Measurements from ENCODE around the gene RGS3.

GRCh38 chr9:113612828-113613227 lies 149.3 kb downstream of the RGS3 start:
- TF ChIP-seq JUND (IDR thresholded peaks at IDR 0.05) (no peak), EZH2 (IDR thresholded peaks at IDR 0.05) (no peak), CTCF (IDR thresholded peaks at IDR 0.05 in 2 of 3, conservative IDR thresholded peaks at IDR 0.05 in 1 of 3; ENCODE audit: borderline replicate concordance in 1 of 3, insufficient read depth in 1 of 3, low read depth in 2 of 3, low read length in 2 of 3) (no peak), ZFX (IDR thresholded peaks at IDR 0.05) (no peak), FOSL1 (IDR thresholded peaks at IDR 0.05; ENCODE audit: low read depth) (no peak), YY1 (IDR thresholded peaks at IDR 0.05; ENCODE audit: extremely low read depth, insufficient replicate concordance, low read depth, low read length) (no peak), CEBPB (IDR thresholded peaks at IDR 0.05; ENCODE audit: low read depth) (no peak), TCF7L2 (IDR thresholded peaks at IDR 0.05; ENCODE audit: borderline replicate concordance, extremely low read depth, insufficient read depth, insufficient read length) (no peak), POLR2AphosphoS5 (IDR thresholded peaks at IDR 0.05; ENCODE audit: low read depth, low read length) (no peak), RAD21 (IDR thresholded peaks at IDR 0.05; ENCODE audit: low read depth) (no peak), SIN3A (IDR thresholded peaks at IDR 0.05; ENCODE audit: low read depth) (no peak)
